Heart right ventricle (tissue), 16 donors: ENCODE measurements around the gene HLA-DRB5. TPM values are rescaled to one million over a fixed set of nuclear protein-coding genes. Genes with fewer than 3 reads are reported as not detected.
"Not testable (repeated sequence)": the region's sequence is repeated elsewhere in the genome, so short reads cannot be mapped to it uniquely, and the experiment has no call there.

Experiments used
- ATAC-seq, 8 donors: fragments of 200-7000 bp; cut with Tn5 transposase; one replicate each; pipeline ENCODE4 v1.9.1; 2020; ENCODE audit warnings: mild to moderate bottlenecking in 8 of 8, moderate library complexity in 8 of 8, moderate number of reproducible peaks in 1 of 8
- DNase-seq, 2 donors: peaks; one replicate each; pipeline ENCODE4 v3.0.0-alpha.2; 2020
- H3K27ac ChIP-seq, 10 donors: fragments of 200-600 bp; sonication (generic) in 2 of 10; one replicate each; pipeline versions ENCODE4 v1.5.0 to v1.8.0; 2020 to 2022; ENCODE audit warnings: mild to moderate bottlenecking in 3 of 10
- H3K27me3 ChIP-seq, 7 donors: fragments of 200-600 bp; one replicate each; pipeline ENCODE4 v1.8.0; 2021 to 2022; ENCODE audit warnings: mild to moderate bottlenecking in 2 of 7
- H3K36me3 ChIP-seq, 9 donors: fragments of 200-600 bp; sonication (generic) in 1 of 9; one replicate each; pipeline versions ENCODE4 v1.5.0 to v1.8.0; 2020 to 2022; ENCODE audit warnings: mild to moderate bottlenecking in 2 of 9
- H3K4me1 ChIP-seq, 9 donors: fragments of 200-600 bp; sonication (generic) in 1 of 9; one replicate each; pipeline versions ENCODE4 v1.5.0 to v1.8.0; 2020 to 2022; ENCODE audit warnings: mild to moderate bottlenecking in 4 of 9
- H3K4me3 ChIP-seq, 10 donors: fragments of 200-600 bp; sonication (generic) in 2 of 10; one replicate each; pipeline versions ENCODE4 v1.5.0 to v1.8.0; 2020 to 2022; ENCODE audit warnings: mild to moderate bottlenecking in 7 of 10, moderate library complexity in 2 of 10
- H3K9me3 ChIP-seq, 11 donors: fragments of 200-600 bp in 10 of 11; sonication (generic) in 2 of 11; one replicate each; pipeline versions ENCODE4 v1.5.0 to v1.8.0; 2013 to 2022; ENCODE audit warnings: mild to moderate bottlenecking in 2 of 11, control low read depth in 1 of 11, moderate library complexity in 1 of 11
- CTCF ChIP-seq, 9 donors: fragments of 200-600 bp; sonication (generic) in 2 of 9; IDR thresholded peaks; one replicate each; pipeline versions ENCODE4 v1.5.0 to v1.8.0; 2021 to 2022; ENCODE audit warnings: antibody characterized with exemption in 9 of 9, mild to moderate bottlenecking in 5 of 9, moderate library complexity in 1 of 9
- WGBS, 2 donors: extraction: QIAGEN DNeasy Blood & Tissue Kit; methylation state at CpG; one replicate each; pipeline ENCODE4 v1.1.7; 2013; ENCODE audit warnings: inconsistent platforms in 1 of 2; 5-methylcytosine and 5-hydroxymethylcytosine counted together
- intact Hi-C, 10 donors: fragments of 100-400 bp; cut with DNase I; formaldehyde crosslinking; loops; one replicate each; pipeline versions ENCODE4 v1.11.1 to v1.14.2; 2022
- polyA plus RNA-seq, 2 donors: library from polyadenylated mRNA; stranded (reverse); fragments of 200-250 nt; gene quantifications; one replicate each; pipeline ENCODE4 v1.2.3, GENCODE V29; 2013
- total RNA-seq, 10 donors: library from RNA; stranded (reverse); fragmentation: NEBNext Ultra II Directional in 3 of 10; extraction: Animal tissue kit (Norgen Biotek cat#: 25700) in 3 of 10; gene quantifications; one replicate each; pipeline versions ENCODE4 v1.2.1 to v1.2.4, GENCODE V29; 2021 to 2023
- donor health status: Arrhythmogenic right ventricular cardiomyopathy.
- donor health status: ischemic (EF 13 %, LVEDD 7.1; RV severe dilation, severe dysfunction).
- donor health status: healthy with polysubstance abuse.
- donor health status: DM: no; HTN: yes; CAD: no.
- donor health status: DM: no; HTN: no; CAD: no.
- donor health status: ischemic (EF 25% LVEDD 6.9; RV normal size, moderate dysfunction).
- donor health status: ischemic (EF 25% LVEDD 5.7; RV mildly dilated, moderate dysfunction).
- donor health status: healthy.
- donor health status: DM: yes; HTN: yes; CAD: no.
- donor health status: Ischemic cardiomyopathy.
- donor health status: ischemic (EF 35%, LVEDD 5.7; RV mildly dilated, moderate dysfunction).
- donor health status: nonischemic (EF 11% LVEDD 7.7; RV severe dilation, severe dysfunction).
- donor health status: DM: yes; HTN: yes; CAD: no.
- donor health status: PGD.
- donor health status: ischemic (EF 29% LVEDD 5.4; RV normal size, mild dysfunction).
- donor health status: nonischemic (EF 23%, LVEDD 6.1; RV moderate dilation, normal function).

The HLA-DRB5 gene
- total and polyA plus RNA-seq, 12 donors, result 0.29 to 109 (median 30.5) TPM

- TF ChIP-seq CTCF (IDR thresholded peaks at IDR 0.05), result no peak
- Histone ChIP-seq H3K4me3 (no peak overlapping the region), H3K9me3 (no peaks in the 10 kb centered on the region), H3K27me3 (peaks cover 0 to 6% (median 0%) of the 10 kb centered on the region in 7 donors), H3K27ac (no peak overlapping the region), H3K36me3 (no peaks in the 10 kb centered on the region), H3K4me1 (no peaks in the 10 kb centered on the region)
- peak in 3 of 8 donors; percentile 38 to 43 (median 41) for ATAC-seq
- DNase-seq, result no peak
- 75% methylated on average over 1 of the region's 1 CpG; no CpG with 5 or more reads in 1 of the 2 donors for WGBS, 2 donors
- intact Hi-C loops, result loop anchor here in 1 of 10 donors (10.0 kb wide), 1 partner anchor 87 kb away; no protein-coding TSS in a partner anchor
Observed at GRCh38 chr6:32488083-32488482, 42.0 kb downstream of the HLA-DRB5 start.

- 71 to 74% methylated on average over 4 of the region's 4 CpGs for WGBS, 2 donors
- H3K36me3 ChIP-seq, result no peaks in the 10 kb centered on the region
- peak in 1 of 8 donors; percentile 33 for ATAC-seq
- no peak overlapping the region for H3K27ac ChIP-seq
- TF ChIP-seq CTCF (IDR thresholded peaks at IDR 0.05), result no peak
- intact Hi-C loops, result loop anchor here in 1 of 10 donors (10.0 kb wide), 1 partner anchor 90 kb away; no protein-coding TSS in a partner anchor
- H3K9me3 ChIP-seq, result no peaks in the 10 kb centered on the region
- no peak overlapping the region for H3K4me3 ChIP-seq
- H3K27me3 ChIP-seq, result peaks cover 0 to 3% (median 0%) of the 10 kb centered on the region in 7 donors
- H3K4me1 ChIP-seq, result no peaks in the 10 kb centered on the region
- DNase-seq, result no peak
Observed at GRCh38 chr6:32484614-32484998, 45.5 kb downstream of the HLA-DRB5 start.

- Histone ChIP-seq H3K27ac (no peak overlapping the region), H3K9me3 (no peaks in the 10 kb centered on the region), H3K36me3 (no peaks in the 10 kb centered on the region), H3K4me3 (no peak overlapping the region), H3K27me3 (peaks cover 0 to 3% (median 0%) of the 10 kb centered on the region in 7 donors), H3K4me1 (no peaks in the 10 kb centered on the region)
- WGBS, 2 donors, result 66 to 68% methylated on average over 26 of the region's 26 CpGs
- intact Hi-C loops, result loop anchor here in 1 of 10 donors (10.0 kb wide), 1 partner anchor 91 kb away; no protein-coding TSS in a partner anchor
- DNase-seq (no peak), ATAC-seq (peak in 2 of 8 donors; percentile 24 to 38)
- TF ChIP-seq CTCF (IDR thresholded peaks at IDR 0.05), result no peak
Observed at GRCh38 chr6:32483968-32484613, 46.0 kb downstream of the HLA-DRB5 start.

GRCh38 chr6:32475392-32476206 is 54.5 kb downstream of the HLA-DRB5 start:
- no peaks in the 10 kb centered on the region for H3K36me3 ChIP-seq
- no peaks in the 10 kb centered on the region for H3K27me3 ChIP-seq
- TF ChIP-seq CTCF (IDR thresholded peaks at IDR 0.05), result no peak
- H3K27ac ChIP-seq, result peak overlapping the region in 1 of 10 donors; percentile 84
- ATAC-seq (no peak), DNase-seq (no peak)
- intact Hi-C loops, result no loop called here
- H3K9me3 ChIP-seq, result peaks cover 0 to 6% (median 0%) of the 10 kb centered on the region in 11 donors
- WGBS, 2 donors, result 73 to 85% methylated on average over 13 of the region's 13 CpGs
- H3K4me3 ChIP-seq, result no peak overlapping the region
- H3K4me1 ChIP-seq, result peaks cover 0 to 4% (median 0%) of the 10 kb centered on the region in 9 donors

GRCh38 chr6:32473376-32474348 is 56.4 kb downstream of the HLA-DRB5 start:
- H3K27ac ChIP-seq, result peak overlapping the region in 9 of 10 donors; percentile 43 to 88 (median 80)
- H3K4me1 ChIP-seq, H3K4me3 ChIP-seq, intact Hi-C loops, H3K9me3 ChIP-seq, H3K36me3 ChIP-seq, H3K27me3 ChIP-seq: not testable (repeated sequence)
- ATAC-seq (peak; percentile 81 to 97 (median 96)), DNase-seq (peak; percentile 21 to 43)
- WGBS, 2 donors, result 46% methylated on average over 10 of the region's 10 CpGs
